HepG2 (cell line): Measurements from ENCODE around the gene SPG7. TPM values are rescaled to one million over a fixed set of nuclear protein-coding genes. Genes with fewer than 3 reads are reported as not detected.

Experiments used
- ATAC-seq: fragments of 200-7000 bp; cut with Tn5 transposase; 3 replicates; pipeline ENCODE4 v1.9.1; 2020; ENCODE audit warnings: mild to moderate bottlenecking, moderate library complexity
- BruUV-seq: library from RNA; stranded (reverse); fragments of 400-500 nt; replicated peaks from 2 replicates; lab custom pipeline; 2021; lab: Mats Ljungman, UMichigan
- CTCF ChIA-PET: fragments of 300-600 bp; formaldehyde crosslinking; extraction: SDS; loops from one replicate; lab custom pipeline; 2021; ENCODE audit warnings: low total read pairs, inconsistent platforms, low intra/inter-chr PET ratio; lab: Yijun Ruan, JAX
- POLR2A ChIA-PET: fragments of 350-600 bp; sonication (Branson Sonifier 250); formaldehyde crosslinking; loops from one replicate; lab custom pipeline; 2020; ENCODE audit warnings: antibody characterized with exemption, inconsistent platforms; lab: Yijun Ruan, JAX
- DNase-seq: peaks from one replicate; pipeline ENCODE4 v3.0.0-alpha.2; 2015; ENCODE audit warnings: low spot score
- FAIRE-seq: peaks from 3 replicates; lab custom pipeline; 2011; peaks lifted over from hg19 to GRCh38; lab: Jason Lieb, UNC
- H2AFZ ChIP-seq: one replicate; pipeline ENCODE4 v1.6.1; 2011; ENCODE audit warnings: low read length, inconsistent platforms
- H3K27ac ChIP-seq: fragments of 300-600 bp; 3 replicates; pipeline ENCODE4 v1.8.0; 2011; ENCODE audit warnings: mixed run types, mild to moderate bottlenecking, mixed read lengths, low read length, inconsistent platforms; ENCODE audit not compliant: insufficient read depth; ENCODE audit errors: extremely low read length
- H3K27me3 ChIP-seq, 2 experiments: fragments of 200-600 bp in 1 of 2; 2 replicates in 1 of 2; 3 replicates in 1 of 2; pipeline versions ENCODE4 v1.6.0 to v1.8.0; 2011; ENCODE audit warnings: low read length in 2 of 2, mild to moderate bottlenecking in 2 of 2, moderate library complexity in 2 of 2, inconsistent platforms in 1 of 2; ENCODE audit not compliant: insufficient read depth in 2 of 2, control insufficient read depth in 1 of 2
- H3K36me3 ChIP-seq, 2 experiments: fragments of 200-600 bp in 1 of 2; replicated peaks in 1 of 2; 2 replicates in 1 of 2; 3 replicates in 1 of 2; pipeline versions ENCODE4 v1.5.1 to v1.8.0; 2011; ENCODE audit warnings: low read length in 2 of 2, inconsistent platforms in 1 of 2; ENCODE audit not compliant: insufficient read depth in 2 of 2, control insufficient read depth in 1 of 2
- H3K4me1 ChIP-seq: 2 replicates; pipeline ENCODE4 v1.5.1; 2012; ENCODE audit warnings: low read length, inconsistent platforms; ENCODE audit not compliant: insufficient read depth
- H3K4me2 ChIP-seq: 2 replicates; pipeline ENCODE4 v1.6.0; 2011; ENCODE audit warnings: low read depth, low read length, inconsistent platforms
- H3K4me3 ChIP-seq, 3 experiments: fragments of 200-600 bp in 1 of 3; sonication (generic), shearing (Covaris generic) in 1 of 3; replicated peaks in 1 of 3; 2 replicates each; pipeline ENCODE4 v1.5.1; 2011 to 2016; ENCODE audit warnings: low read length in 3 of 3, inconsistent platforms in 2 of 3, low read depth in 2 of 3, mild to moderate bottlenecking in 2 of 3, control low read depth in 1 of 3, mixed read lengths in 1 of 3; ENCODE audit not compliant: insufficient read depth in 1 of 3
- H3K79me2 ChIP-seq: one replicate; pipeline ENCODE4 v1.6.1; 2011; ENCODE audit warnings: low read length, inconsistent platforms; ENCODE audit not compliant: insufficient read depth
- H3K9ac ChIP-seq: 2 replicates; pipeline ENCODE4 v1.6.0; 2011; ENCODE audit warnings: mild to moderate bottlenecking, low read depth, low read length, inconsistent platforms; ENCODE audit not compliant: insufficient read depth
- H3K9me3 ChIP-seq: 2 replicates; pipeline ENCODE4 v1.5.1; 2012; ENCODE audit warnings: mild to moderate bottlenecking, low read length
- H4K20me1 ChIP-seq: 2 replicates; pipeline ENCODE4 v1.6.0; 2011; ENCODE audit warnings: inconsistent platforms, mild to moderate bottlenecking, low read length, moderate library complexity; ENCODE audit not compliant: insufficient read depth
- BCLAF1 ChIP-seq: fragments of 450-650 bp; IDR thresholded peaks from 2 replicates; pipeline ENCODE4 v1.6.1; 2017; ENCODE audit warnings: mild to moderate bottlenecking
- TOPORS ChIP-seq: sonication (generic); formaldehyde crosslinking; IDR thresholded peaks from 2 replicates; pipeline ENCODE4 v1.8.0; 2023; ENCODE audit warnings: mild to moderate bottlenecking, missing genetic modification reagents
- ZFY ChIP-seq: sonication (generic); formaldehyde crosslinking; IDR thresholded peaks from 2 replicates; pipeline ENCODE4 v1.4.0; 2020; ENCODE audit warnings: missing genetic modification reagents
- ZNF225 ChIP-seq: sonication (generic); formaldehyde crosslinking; IDR thresholded peaks from 2 replicates; pipeline ENCODE4 v1.4.0; 2020; ENCODE audit warnings: mild to moderate bottlenecking, missing genetic modification reagents
- ZNF274 ChIP-seq: sonication (generic); formaldehyde crosslinking; IDR thresholded peaks from 2 replicates; pipeline ENCODE4 v1.5.1; 2020; ENCODE audit warnings: mild to moderate bottlenecking, missing genetic modification reagents
- ZNF33A ChIP-seq: sonication (generic); formaldehyde crosslinking; IDR thresholded peaks from 2 replicates; pipeline ENCODE4 v1.5.1; 2020; ENCODE audit warnings: missing genetic modification reagents, mild to moderate bottlenecking, moderate library complexity, borderline replicate concordance
- WGBS: methylation state at CpG from one replicate; pipeline ENCODE4 v1.1.6; 2017; ENCODE audit warnings: low lambda C conversion rate; 5-methylcytosine and 5-hydroxymethylcytosine counted together
- in situ Hi-C: cut with HindIII; loops from 2 replicates; pipeline ENCODE4 v1.10.0; 2017; ENCODE audit warnings: low pct_unique_long_range_greater_than_20kb; ENCODE audit not compliant: extremely low pct_ligation_motif_present
- intact Hi-C: fragments of 100-400 bp; cut with micrococcal nuclease; formaldehyde crosslinking; loops from one replicate; pipeline ENCODE4 v1.10.0; 2022; ENCODE audit not compliant: unreplicated experiment
- polyA plus RNA-seq, 8 experiments: library from polyadenylated mRNA; depleted of rRNA in 3 of 8; stranded (reverse) in 7 of 8; unstranded in 1 of 8; fragments of >200 nt; fragmentation: Illumina TruSeq in 4 of 8; extraction: Trizol in 4 of 8; gene quantifications; 2 replicates each; pipeline versions ENCODE4 v1.2.1 to v1.2.3, GENCODE V29; 2011 to 2016; ENCODE audit warnings: low read depth in 4 of 8, missing spikeins in 1 of 8, mixed read lengths in 1 of 8; ENCODE audit not compliant: insufficient read depth in 1 of 8
- total RNA-seq, 5 experiments: library from RNA; depleted of rRNA; stranded (reverse); fragments of >200 nt; fragmentation: Illumina TruSeq; extraction: Trizol; gene quantifications; 2 replicates each; pipeline ENCODE4 v1.2.3, GENCODE V29; 2016; ENCODE audit warnings: low read depth in 1 of 5
- TF ChIP-seq, protein P1 (sequence below): sonication (generic); formaldehyde crosslinking; IDR thresholded peaks from 2 replicates; pipeline ENCODE4 v1.5.1; 2020; ENCODE audit warnings: mild to moderate bottlenecking, missing genetic modification reagents, moderate library complexity
- TF ChIP-seq, protein P2 (sequence below): sonication (generic); formaldehyde crosslinking; IDR thresholded peaks from 2 replicates; pipeline ENCODE4; 2020; ENCODE audit warnings: missing genetic modification reagents, mild to moderate bottlenecking, borderline replicate concordance

SPG7 gene
- total and polyA plus RNA-seq, 2 of the 13 experiments (the other 11 are each of a cell fraction or from before 2014, with no cell fraction given) = 66.0 to 136 TPM

DNA sequence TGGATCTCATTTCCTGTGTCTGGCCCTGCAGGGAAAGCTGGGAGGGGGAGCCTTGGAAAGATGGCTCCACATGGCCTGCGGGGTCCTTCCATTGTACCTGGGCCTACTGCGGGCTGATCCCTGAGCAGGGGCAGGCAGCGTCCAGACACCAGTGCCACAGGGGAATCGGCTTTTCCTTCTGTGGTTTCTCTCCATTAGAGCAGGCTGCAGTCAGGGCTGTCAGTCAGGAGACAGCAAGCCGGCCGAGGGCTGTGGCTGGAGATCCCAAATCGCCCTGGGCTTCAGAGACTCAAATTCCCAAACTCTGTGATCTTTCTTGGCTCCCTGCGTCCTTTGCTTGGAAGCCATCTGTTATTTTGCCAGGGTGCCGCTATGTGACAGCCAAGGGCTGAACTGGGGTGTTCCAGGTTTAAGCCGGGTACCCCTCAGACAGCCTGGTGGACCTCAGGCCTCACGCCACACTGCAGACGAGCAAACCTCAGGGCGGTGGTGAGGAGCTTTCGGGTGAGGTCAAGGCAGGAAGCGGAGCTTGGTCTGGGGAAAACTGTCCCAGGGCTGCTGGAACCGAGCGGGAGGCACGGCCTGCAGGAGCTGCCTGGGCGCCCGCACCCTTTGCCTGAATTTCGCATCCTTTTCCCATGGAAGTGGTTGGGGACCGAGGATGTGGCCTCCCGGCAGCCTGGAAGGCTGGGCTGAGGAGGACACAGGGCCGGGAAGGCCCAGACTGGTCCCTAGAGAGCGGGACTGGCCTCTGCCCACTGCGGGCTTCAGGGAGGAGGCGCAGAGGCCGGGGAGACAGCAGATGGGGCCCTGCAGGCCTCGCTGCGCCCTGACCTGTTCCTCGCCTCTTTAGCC is 65.8 kb downstream of the SPG7 start:
- H3K79me2 ChIP-seq = no peaks in the 10 kb centered on the region
- DNase-seq (no peak), ATAC-seq (no peak), FAIRE-seq (no peak)
- TF ChIP-seq ZFY (CRISPR knock-in tag) = peak; percentile 35; the same call in 1 of the 2 replicates
- TF ChIP-seq ZNF225 (CRISPR knock-in tag) = 0 out of 2 replicates have a peak, but pooled peaks have one; percentile 24
- TF ChIP-seq BCLAF1 = no peak
- 0 out of 2 replicates have a peak, but pooled peaks have one; percentile 41 for TF ChIP-seq ZNF274 (CRISPR knock-in tag)
- TF ChIP-seq TOPORS (CRISPR knock-in tag) = no peak
- TF ChIP-seq ZNF33A (CRISPR knock-in tag) = no peak
- TF ChIP-seq, protein P1, sequence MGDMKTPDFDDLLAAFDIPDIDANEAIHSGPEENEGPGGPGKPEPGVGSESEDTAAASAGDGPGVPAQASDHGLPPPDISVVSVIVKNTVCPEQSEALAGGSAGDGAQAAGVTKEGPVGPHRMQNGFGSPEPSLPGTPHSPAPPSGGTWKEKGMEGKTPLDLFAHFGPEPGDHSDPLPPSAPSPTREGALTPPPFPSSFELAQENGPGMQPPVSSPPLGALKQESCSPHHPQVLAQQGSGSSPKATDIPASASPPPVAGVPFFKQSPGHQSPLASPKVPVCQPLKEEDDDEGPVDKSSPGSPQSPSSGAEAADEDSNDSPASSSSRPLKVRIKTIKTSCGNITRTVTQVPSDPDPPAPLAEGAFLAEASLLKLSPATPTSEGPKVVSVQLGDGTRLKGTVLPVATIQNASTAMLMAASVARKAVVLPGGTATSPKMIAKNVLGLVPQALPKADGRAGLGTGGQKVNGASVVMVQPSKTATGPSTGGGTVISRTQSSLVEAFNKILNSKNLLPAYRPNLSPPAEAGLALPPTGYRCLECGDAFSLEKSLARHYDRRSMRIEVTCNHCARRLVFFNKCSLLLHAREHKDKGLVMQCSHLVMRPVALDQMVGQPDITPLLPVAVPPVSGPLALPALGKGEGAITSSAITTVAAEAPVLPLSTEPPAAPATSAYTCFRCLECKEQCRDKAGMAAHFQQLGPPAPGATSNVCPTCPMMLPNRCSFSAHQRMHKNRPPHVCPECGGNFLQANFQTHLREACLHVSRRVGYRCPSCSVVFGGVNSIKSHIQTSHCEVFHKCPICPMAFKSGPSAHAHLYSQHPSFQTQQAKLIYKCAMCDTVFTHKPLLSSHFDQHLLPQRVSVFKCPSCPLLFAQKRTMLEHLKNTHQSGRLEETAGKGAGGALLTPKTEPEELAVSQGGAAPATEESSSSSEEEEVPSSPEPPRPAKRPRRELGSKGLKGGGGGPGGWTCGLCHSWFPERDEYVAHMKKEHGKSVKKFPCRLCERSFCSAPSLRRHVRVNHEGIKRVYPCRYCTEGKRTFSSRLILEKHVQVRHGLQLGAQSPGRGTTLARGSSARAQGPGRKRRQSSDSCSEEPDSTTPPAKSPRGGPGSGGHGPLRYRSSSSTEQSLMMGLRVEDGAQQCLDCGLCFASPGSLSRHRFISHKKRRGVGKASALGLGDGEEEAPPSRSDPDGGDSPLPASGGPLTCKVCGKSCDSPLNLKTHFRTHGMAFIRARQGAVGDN = peak; percentile 36
- TF ChIP-seq, protein P2, sequence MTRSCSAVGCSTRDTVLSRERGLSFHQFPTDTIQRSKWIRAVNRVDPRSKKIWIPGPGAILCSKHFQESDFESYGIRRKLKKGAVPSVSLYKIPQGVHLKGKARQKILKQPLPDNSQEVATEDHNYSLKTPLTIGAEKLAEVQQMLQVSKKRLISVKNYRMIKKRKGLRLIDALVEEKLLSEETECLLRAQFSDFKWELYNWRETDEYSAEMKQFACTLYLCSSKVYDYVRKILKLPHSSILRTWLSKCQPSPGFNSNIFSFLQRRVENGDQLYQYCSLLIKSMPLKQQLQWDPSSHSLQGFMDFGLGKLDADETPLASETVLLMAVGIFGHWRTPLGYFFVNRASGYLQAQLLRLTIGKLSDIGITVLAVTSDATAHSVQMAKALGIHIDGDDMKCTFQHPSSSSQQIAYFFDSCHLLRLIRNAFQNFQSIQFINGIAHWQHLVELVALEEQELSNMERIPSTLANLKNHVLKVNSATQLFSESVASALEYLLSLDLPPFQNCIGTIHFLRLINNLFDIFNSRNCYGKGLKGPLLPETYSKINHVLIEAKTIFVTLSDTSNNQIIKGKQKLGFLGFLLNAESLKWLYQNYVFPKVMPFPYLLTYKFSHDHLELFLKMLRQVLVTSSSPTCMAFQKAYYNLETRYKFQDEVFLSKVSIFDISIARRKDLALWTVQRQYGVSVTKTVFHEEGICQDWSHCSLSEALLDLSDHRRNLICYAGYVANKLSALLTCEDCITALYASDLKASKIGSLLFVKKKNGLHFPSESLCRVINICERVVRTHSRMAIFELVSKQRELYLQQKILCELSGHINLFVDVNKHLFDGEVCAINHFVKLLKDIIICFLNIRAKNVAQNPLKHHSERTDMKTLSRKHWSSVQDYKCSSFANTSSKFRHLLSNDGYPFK (CRISPR knock-in tag) = 0 out of 2 replicates have a peak, but pooled peaks have one; percentile 1
- H3K9ac ChIP-seq = no peak overlapping the region
- intact Hi-C loops = no loop called here
- BruUV-seq = no TSS peak
- no peaks in the 10 kb centered on the region for H3K36me3 ChIP-seq
- H4K20me1 ChIP-seq = no peaks in the 10 kb centered on the region
- H3K27me3 ChIP-seq = peaks cover 4 to 20% of the 10 kb centered on the region in 2 experiments; a peak in 3 of 5 replicates
- H3K4me1 ChIP-seq = peaks cover 28% of the 10 kb centered on the region
- H3K27ac ChIP-seq = no peak overlapping the region
- ChIA-PET POLR2A (no interaction called here), CTCF (no interaction called here)
- no peak overlapping the region for H3K4me2 ChIP-seq
- 90% methylated on average over 28 of the region's 31 CpGs for WGBS
- H2AFZ ChIP-seq = no peak overlapping the region
- in situ Hi-C loops = no loop called here
- no peak overlapping the region for H3K4me3 ChIP-seq
- no peaks in the 10 kb centered on the region for H3K9me3 ChIP-seq
